Stimulated activated CD4-positive, alpha-beta T cell treated with anti-CD3 and anti-CD28 coated beads, Interleukin-15, amount 100 ng/mL, for 24 hours (primary cell): ENCODE results near the gene H1-8.
"Not testable (repeated sequence)": the region's sequence is repeated elsewhere in the genome, so short reads cannot be mapped to it uniquely, and the experiment has no call there.

Experiments
- DNase-seq: peaks from one replicate; pipeline ENCODE4 v3.0.0-alpha.2; 2020

H1-8 gene

GRCh38 chr3:129543156-129543790 lies at the start of gene H1-8:
H1-8 (plus strand) TSS chr3:129543175; CDS start chr3:129543219, 44 bp downstream.
- DNase-seq: no peak

- no peak for DNase-seq
Measured at GRCh38 chr3:129493206-129493605, 49.8 kb upstream of the H1-8 start.

- not testable (repeated sequence) for DNase-seq
Measured at GRCh38 chr3:129494499-129494898, 48.5 kb upstream of the H1-8 start.

- not testable (repeated sequence) for DNase-seq
Measured at GRCh38 chr3:129495006-129495639, 47.9 kb upstream of the H1-8 start.

- DNase-seq: not testable (repeated sequence)
Measured at GRCh38 chr3:129497876-129498275, 45.1 kb upstream of the H1-8 start.

GRCh38 chr3:129498603-129499488 lies 44.1 kb upstream of the H1-8 start:
- not testable (repeated sequence) for DNase-seq

- DNase-seq: not testable (repeated sequence)
Measured at GRCh38 chr3:129499604-129500333, 43.2 kb upstream of the H1-8 start.

- no peak for DNase-seq
Measured at GRCh38 chr3:129500334-129500658, 42.7 kb upstream of the H1-8 start.

GRCh38 chr3:129501630-129502029 lies 41.3 kb upstream of the H1-8 start:
- no peak for DNase-seq

GRCh38 chr3:129502641-129503408 lies 40.1 kb upstream of the H1-8 start:
- no peak for DNase-seq

GRCh38 chr3:129503471-129504291 lies 39.3 kb upstream of the H1-8 start:
- no peak for DNase-seq

- no peak for DNase-seq
Measured at GRCh38 chr3:129504471-129505100, 38.4 kb upstream of the H1-8 start.

- no peak for DNase-seq
Measured at GRCh38 chr3:129505341-129505740, 37.6 kb upstream of the H1-8 start.

GRCh38 chr3:129506231-129506742 lies 36.7 kb upstream of the H1-8 start:
- DNase-seq: no peak

- no peak for DNase-seq
Measured at GRCh38 chr3:129507181-129507831, 35.7 kb upstream of the H1-8 start.

GRCh38 chr3:129512595-129512994 lies 30.4 kb upstream of the H1-8 start:
- no peak for DNase-seq

GRCh38 chr3:129513705-129514104 lies 29.3 kb upstream of the H1-8 start:
- DNase-seq: no peak

- DNase-seq: no peak
Measured at GRCh38 chr3:129514110-129514509, 28.9 kb upstream of the H1-8 start.

GRCh38 chr3:129514563-129514962 lies 28.4 kb upstream of the H1-8 start:
- no peak for DNase-seq
